DMS53 treated with DMSO at 0.1 percent for 48 hours (cell line): ENCODE measurements around the gene CSF3R.

ENCODE experiments used
- DNase-seq: peaks from one replicate; lab custom pipeline; 2025; ENCODE audit not compliant: unreplicated experiment; lab: John Stamatoyannopoulos, UW

Gene CSF3R

GRCh38 chr1:36463463-36463802, 19.3 kb downstream of the CSF3R start:
- no peak for DNase-seq

- DNase-seq, result no peak
Measured at GRCh38 chr1:36458910-36459309, 23.8 kb downstream of the CSF3R start.

DNA sequence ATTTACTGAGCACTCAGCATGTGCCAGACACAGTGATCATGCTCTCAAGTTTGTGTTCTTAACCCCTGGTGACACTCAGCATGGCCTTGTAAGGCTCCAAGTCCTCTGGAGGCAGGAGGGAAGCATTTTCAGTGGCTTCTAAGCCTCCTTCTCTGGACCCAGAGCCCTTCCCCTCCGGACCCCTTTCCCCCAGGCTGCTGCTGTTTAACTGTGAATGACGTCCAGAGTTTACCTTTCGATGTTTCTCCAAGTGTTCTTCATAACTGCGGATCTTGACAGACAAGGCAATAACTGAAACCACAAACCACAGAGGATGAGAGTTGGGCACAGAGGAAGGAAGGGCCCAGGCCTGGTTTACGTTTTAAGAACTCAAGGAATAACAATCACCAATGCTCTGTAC, 25.0 kb downstream of the CSF3R start:
- DNase-seq, result no peak

DNA sequence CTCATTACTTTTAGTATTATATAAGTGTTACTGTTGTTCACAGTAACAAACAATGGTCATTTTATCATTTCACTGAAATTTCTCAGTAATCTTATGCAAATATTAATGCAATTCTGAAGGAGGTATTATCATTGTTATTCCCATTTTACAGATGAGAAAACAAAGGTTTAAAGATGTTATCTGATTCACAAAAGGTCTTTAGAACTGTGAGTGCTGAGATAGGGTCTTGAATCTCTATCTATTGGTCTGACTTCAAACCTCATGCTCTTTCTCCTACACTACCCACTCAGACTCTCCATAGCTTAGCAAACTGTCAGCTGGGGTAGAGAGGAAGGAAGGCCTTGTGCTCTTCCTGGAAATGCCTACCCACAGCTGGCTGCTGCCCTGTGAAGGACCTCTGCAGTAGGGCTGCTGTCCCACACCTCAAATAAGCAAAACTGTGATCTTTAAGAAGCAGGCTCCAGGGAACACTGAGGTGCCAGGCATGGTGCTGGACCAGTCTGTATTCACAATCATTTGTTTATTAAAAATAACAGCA, 26.3 kb downstream of the CSF3R start:
- DNase-seq, result no peak

GRCh38 chr1:36455386-36455785, 27.3 kb downstream of the CSF3R start:
- DNase-seq, result no peak

GRCh38 chr1:36453600-36454388, 28.9 kb downstream of the CSF3R start:
- DNase-seq, result no peak

- DNase-seq, result no peak
Measured at GRCh38 chr1:36453051-36453450, 29.7 kb downstream of the CSF3R start.

GRCh38 chr1:36450919-36451305, 31.8 kb downstream of the CSF3R start:
- no peak for DNase-seq

- DNase-seq, result peak; percentile 93
Measured at GRCh38 chr1:36450270-36450918, 32.3 kb downstream of the CSF3R start, which contains the start of gene OSCP1. Gene OSCP1 (minus strand): TSS chr1:36450451. CDS start chr1:36450369, 82 bp downstream.

GRCh38 chr1:36448530-36449056, 34.1 kb downstream of the CSF3R start:
- no peak for DNase-seq

GRCh38 chr1:36447450-36447849, 35.3 kb downstream of the CSF3R start:
- DNase-seq, result no peak

DNA sequence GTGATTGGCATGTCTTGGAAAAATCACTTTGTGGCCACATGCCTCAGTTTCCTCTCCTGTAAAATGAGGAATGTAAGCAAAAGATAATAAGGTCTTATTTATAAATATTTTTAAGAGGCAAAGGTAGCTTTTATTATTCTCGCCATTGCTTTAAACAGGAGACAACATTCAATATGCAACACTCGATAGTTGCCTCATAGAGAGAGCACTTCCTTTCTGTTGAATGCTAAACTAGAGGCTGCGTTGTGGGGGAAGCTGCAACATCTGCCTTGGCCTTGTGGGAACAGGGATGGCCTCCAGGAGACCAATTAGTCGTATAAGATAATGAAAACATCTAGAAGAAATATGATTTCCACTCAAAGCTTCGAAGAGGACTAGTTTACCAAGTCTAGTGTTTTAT, 36.0 kb downstream of the CSF3R start:
- no peak for DNase-seq

- DNase-seq, result no peak
Measured at GRCh38 chr1:36446271-36446670, 36.4 kb downstream of the CSF3R start.

- DNase-seq, result no peak
Measured at GRCh38 chr1:36443297-36443696, 39.4 kb downstream of the CSF3R start.

DNA sequence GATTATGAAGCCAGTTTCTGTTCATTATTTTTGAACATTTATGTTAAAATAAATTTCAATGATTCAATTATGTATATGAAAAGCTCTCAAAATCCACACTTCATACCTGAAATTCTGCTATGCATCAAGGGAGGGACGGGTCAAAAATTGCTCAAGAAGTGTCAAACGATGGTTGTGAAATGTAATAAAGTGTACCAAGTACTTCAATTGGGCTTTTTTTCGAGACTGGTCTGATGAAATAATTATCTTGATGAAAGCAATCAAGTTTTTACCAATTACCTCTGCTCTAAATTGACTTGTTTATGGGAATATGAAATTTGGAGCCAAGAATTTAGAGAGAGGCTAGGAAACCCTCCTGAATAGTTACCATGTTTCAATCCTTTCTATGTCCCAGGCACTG, 40.4 kb downstream of the CSF3R start:
- DNase-seq, result no peak

DNA sequence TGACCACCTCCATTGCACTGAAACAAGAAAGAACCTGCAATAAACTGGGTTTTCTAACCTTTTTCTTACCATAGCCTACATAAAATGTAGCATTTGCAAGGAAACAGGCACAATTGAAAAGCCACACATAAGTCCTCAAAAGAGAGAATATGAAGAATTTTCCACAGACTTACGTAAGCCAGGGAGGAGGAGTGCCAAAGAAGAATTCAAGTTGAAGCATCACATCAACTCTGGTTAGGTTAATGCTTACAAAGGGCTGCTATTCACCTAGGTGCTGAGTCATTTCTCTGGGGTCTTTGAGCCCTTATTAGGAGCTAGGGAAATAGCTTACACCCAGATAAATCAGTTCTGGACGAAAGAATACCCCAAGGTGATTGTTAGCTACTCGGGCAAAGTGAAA, 42.1 kb downstream of the CSF3R start:
- no peak for DNase-seq

DNA sequence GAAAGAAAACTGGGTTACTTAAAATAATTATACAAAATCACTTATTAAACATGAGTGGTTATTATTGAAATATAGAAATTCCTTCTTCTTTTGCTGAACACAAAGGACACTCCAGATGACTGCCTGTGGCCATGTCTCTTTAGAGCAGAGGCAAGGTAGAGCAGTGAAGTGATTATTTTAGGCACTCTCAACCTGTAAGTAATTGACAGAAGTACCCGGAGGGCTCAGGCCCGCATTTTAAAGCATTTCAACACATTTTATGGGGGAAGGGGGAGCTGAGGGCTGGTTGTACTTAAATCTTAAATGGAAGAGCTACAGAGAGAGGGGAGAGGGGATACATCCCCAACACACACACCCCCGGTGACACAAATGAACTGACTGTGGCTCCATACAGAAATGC, 42.7 kb downstream of the CSF3R start:
- DNase-seq, result no peak

GRCh38 chr1:36438715-36439114, 44.0 kb downstream of the CSF3R start:
- DNase-seq, result no peak

DNA sequence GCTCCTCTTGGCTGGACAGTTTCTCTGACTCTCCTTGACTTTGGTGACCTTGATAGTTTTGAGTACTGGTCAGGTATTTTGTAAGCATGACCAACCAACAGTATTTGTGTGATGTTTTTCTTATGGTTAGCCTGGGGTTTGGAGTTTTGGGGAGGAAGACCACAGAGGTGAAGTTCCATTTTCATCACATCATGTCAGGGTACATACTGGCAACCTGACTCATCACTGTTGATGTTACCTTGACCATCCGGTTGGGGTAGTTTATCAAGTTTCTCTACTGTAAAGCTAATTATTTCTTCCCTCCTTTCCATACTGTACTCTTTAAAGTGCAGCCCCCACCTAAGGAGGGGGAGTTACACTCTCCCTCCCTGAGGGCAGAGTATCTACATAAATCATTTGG, 45.9 kb downstream of the CSF3R start:
- peak; percentile 73 for DNase-seq

DNA sequence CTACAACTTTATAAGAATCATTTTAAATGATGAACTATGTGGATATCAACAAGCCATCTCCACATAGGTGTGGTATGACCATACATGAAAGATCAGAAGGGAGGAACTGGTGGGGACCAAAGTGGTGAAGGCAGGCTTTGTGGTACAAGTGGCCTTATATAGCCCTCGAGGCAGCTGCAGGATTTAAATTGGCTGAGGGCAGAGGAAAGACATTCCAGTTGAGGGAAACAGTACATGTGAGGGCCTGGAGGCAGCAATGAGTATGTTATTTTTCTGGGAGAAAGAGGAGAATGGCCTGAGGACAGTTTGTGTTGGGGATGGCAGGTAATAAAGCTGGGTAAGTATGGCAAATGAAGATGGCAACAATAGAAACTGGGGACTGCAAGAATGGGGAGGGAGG, 49.6 kb downstream of the CSF3R start:
- no peak for DNase-seq

DNA sequence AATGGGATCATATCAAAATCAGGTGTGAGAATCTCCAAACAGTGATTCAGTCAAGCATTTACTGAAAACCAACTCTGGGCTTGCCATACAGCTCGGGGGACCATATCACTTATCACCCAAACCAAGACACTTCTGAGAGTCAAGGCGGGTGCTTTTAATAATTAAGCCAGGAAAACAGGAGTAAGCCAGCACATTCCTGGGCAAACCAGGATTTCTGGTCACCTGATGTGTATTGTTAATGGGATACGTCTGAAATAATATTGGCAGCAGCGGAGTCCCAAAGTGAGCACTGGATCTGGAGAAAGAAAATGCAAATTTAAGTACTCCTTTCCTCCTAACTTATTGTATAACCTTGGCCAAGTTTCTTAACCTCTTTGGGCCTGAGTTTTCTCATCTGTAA, 50.1 kb downstream of the CSF3R start:
- DNase-seq, result no peak

DNA sequence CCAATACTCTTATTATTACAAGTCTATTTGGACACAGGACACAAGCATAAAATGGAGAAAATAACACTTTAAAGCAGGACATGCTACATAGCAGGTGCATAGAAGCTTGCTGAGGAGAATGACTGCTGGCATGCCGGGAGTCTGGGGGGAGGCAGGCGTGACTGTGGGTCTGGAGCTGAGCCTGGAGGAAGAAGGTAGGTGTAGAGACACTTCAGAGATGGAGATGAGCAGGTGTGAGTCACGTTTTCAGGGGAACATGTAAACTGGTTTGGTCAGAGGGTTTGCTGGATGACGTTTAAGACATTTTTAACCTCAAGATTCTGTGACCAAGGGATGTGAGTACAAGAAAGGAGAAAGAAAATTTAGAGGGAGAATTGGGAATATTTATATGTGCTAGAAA, 56.9 kb downstream of the CSF3R start:
- peak; percentile 56 for DNase-seq
